ENCODE measurements around the gene CPO.

- TF ChIP-seq CTCF (IDR thresholded peaks at IDR 0.05 in 4 of 5, conservative IDR thresholded peaks at IDR 0.05 in 1 of 5) (no peak), POLR2A (IDR thresholded peaks at IDR 0.05) (no peak)
These were observed 15.9 kb downstream of the CPO start for GRCh38 chr2:206955253-206955652.
